ENCODE data around the gene ELN.

GRCh38 chr7:74116356-74116755 lies 88.4 kb downstream of the ELN start:
- TF ChIP-seq, protein P1, sequence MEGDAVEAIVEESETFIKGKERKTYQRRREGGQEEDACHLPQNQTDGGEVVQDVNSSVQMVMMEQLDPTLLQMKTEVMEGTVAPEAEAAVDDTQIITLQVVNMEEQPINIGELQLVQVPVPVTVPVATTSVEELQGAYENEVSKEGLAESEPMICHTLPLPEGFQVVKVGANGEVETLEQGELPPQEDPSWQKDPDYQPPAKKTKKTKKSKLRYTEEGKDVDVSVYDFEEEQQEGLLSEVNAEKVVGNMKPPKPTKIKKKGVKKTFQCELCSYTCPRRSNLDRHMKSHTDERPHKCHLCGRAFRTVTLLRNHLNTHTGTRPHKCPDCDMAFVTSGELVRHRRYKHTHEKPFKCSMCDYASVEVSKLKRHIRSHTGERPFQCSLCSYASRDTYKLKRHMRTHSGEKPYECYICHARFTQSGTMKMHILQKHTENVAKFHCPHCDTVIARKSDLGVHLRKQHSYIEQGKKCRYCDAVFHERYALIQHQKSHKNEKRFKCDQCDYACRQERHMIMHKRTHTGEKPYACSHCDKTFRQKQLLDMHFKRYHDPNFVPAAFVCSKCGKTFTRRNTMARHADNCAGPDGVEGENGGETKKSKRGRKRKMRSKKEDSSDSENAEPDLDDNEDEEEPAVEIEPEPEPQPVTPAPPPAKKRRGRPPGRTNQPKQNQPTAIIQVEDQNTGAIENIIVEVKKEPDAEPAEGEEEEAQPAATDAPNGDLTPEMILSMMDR (IDR thresholded peaks at IDR 0.05), result no peak
- TF ChIP-seq POLR2A (IDR thresholded peaks at IDR 0.05), result no peak

Data from thyroid gland (tissue), 4 donors.